GM12872 (cell line): ENCODE measurements around the gene LY6G6D.

Source experiments
- CTCF ChIP-seq: IDR thresholded peaks from 3 replicates; pipeline ENCODE4 v1.5.1; 2011; ENCODE audit warnings: low read depth, mild to moderate bottlenecking, low read length, moderate library complexity; ENCODE audit not compliant: insufficient read depth

Gene LY6G6D

GRCh38 chr6:31715022-31715958, at the start of gene LY6G6D:
Gene LY6G6D (plus strand): TSS chr6:31715348. CDS start chr6:31715356, 8 bp downstream.
- TF ChIP-seq CTCF = no peak

GRCh38 chr6:31665501-31666336, 49.4 kb upstream of the LY6G6D start, which contains the start of gene CSNK2B:
Gene CSNK2B (plus strand): TSS chr6:31666080. CDS start chr6:31666832, 752 bp downstream.
- no peak for TF ChIP-seq CTCF

GRCh38 chr6:31666337-31666965, 48.7 kb upstream of the LY6G6D start:
- no peak for TF ChIP-seq CTCF

GRCh38 chr6:31669676-31670075, 45.5 kb upstream of the LY6G6D start, which contains the start of gene LY6G5B:
Gene LY6G5B (plus strand): TSS chr6:31669976. CDS start chr6:31670951, 975 bp downstream.
- no peak for TF ChIP-seq CTCF

- TF ChIP-seq CTCF = no peak
Observed at GRCh38 chr6:31676322-31676903, 38.7 kb upstream of the LY6G6D start.

GRCh38 chr6:31676904-31677303, 38.2 kb upstream of the LY6G6D start:
- TF ChIP-seq CTCF = no peak

GRCh38 chr6:31677955-31678354, 37.2 kb upstream of the LY6G6D start:
- TF ChIP-seq CTCF = no peak
